GM19467 (cell line): ENCODE measurements around the gene TEX29.

ENCODE experiments used
- ATAC-seq: cut with Tn5 transposase; IDR thresholded peaks from one replicate; pipeline ENCODE4 v1.9.1; 2021; ENCODE audit warnings: mild to moderate bottlenecking, moderate library complexity; ENCODE audit not compliant: unreplicated experiment

The TEX29 gene

DNA sequence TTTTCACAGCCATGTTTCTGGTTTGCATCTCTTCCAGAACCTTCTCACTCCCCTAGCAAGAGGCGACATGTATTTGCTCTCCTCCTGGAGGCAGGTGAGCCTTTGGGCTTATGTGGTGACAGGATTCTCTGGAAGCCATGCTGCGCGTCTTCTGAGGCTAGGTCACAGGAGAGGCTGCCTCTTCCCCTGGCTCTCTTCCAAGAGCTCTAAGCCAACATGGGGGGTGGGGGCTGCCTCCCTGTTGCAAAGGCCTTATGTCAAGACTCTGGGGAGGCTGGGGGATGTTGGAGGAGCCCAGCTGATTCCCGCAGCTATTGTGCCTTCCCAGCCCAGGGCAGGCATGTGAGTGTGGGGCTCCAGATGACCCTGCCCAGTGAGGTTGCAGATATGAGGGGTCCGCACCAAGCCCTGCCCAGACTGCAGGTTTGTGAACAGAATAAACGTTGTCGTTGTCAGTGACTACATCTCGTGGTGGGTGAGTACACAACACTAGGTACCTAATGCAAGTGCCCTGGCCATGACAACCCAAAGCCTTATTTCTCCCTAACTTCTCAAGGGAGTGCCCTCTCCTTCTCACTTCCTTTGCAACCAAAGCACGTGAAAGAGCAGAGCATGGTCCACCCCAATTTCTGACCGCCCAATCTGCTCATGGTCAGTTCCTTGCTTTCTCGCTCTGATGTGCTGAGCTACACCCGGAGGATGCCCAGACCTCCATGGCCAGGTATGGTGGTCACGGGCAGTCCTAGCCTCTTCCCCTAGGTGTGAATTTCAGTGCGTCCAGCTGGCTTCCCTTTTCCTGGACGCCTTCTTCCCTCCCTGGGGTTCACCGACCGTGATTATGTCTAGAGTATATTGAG is 44.9 kb downstream of the TEX29 start:
- ATAC-seq = no peak

DNA sequence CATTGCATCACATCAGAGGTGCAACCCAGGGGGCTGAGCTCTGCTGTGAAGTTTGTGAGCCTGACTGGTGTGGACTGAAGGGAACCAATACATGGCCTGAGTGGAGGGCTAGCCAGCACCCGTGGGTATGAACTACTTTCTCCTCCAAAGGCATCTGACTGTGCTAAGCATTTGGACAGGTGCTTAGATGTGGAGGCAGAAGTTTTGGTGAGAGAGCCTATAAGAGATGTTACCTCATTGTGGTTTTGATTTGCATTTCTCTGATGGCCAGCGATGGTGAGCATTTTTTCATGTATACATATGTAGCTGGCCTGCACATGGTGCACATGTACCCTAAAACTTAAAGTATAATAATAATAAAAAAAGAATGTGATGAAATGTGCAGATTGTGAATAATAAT is 46.9 kb downstream of the TEX29 start:
- no peak for ATAC-seq

DNA sequence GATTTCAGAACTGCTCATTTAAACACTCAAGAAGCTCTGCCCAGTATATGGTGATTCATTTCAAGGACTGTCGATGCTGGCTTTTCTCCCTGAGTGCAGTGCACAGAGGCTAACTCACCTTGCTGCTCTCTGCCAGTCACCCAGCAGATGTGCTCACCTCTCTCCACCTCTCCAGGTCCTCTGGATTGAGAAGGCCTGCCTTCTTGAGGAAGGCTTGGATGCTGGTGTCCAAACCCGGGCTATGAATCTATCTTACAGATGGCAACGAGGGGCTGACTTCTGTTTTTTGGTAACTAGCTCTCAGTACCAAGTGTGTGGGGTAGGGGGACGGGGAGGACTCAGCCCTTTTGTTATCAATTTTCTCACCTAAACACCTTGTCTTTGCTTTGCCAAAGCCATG is 47.6 kb downstream of the TEX29 start:
- ATAC-seq = no peak

DNA sequence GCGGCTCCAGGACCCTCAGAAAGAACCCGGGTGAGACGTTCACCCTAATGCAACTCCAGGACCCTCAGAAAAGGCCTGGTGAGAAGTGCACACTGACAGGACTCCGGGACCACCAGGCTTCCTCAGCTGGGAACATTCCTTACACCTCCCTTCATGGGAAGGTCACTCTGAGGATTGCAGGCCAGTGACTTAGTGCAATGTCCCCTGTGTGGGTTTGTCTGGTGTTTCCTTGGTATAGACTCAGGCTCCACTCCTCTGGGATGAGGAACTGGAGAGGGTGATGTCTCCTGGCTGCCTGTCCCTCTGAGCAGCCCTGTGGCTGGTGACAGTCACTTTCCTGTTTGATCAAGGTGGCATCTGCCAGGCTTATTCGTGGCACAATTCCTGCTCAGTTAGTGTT is 49.7 kb downstream of the TEX29 start:
- ATAC-seq = no peak

DNA sequence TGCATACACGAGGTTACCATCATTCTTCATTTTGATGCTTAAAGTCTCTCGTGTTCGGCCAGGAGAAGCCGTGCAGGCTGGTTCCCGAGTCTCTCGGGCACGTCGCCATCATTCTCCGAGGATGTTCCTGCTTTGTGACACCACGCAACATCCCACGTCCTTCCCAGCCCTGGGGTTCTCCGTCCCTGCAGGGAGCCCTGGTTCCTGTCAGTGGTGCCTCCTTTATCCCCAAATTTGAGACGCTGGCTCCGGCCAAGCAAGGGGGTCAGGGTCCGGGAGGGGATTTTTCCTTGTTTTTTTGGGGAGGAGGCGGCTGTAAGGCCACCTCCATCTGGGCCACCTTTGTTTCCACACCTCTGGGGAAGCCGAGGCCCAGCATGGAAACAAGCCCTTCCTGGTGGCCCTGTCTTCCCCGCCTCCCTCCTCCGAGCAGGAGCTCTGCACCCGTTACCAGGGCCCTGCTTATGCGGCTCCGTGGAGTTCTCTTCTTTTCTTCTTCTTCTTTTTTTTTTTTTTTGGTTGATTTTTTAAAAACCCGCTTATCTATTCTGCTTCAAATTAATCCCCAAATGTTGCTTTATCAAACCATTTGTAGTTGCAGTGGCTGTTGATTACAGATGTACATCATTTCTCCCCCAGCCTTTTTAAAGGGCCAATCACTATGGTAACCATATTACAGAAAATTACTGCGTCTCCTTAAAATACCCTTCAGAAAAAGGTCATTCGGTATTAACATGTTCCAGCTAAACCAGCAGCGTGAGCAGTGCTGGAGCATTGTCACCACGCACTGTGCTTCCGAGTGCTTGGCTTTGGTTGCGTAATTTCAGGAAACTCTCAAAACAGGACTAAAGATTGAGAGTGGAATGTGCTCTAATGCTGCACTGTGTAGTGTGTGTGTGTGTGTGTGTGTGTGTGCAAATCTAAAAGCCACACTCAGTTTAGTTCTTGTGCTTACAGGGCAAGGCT is 50.4 kb downstream of the TEX29 start:
- ATAC-seq = no peak

DNA sequence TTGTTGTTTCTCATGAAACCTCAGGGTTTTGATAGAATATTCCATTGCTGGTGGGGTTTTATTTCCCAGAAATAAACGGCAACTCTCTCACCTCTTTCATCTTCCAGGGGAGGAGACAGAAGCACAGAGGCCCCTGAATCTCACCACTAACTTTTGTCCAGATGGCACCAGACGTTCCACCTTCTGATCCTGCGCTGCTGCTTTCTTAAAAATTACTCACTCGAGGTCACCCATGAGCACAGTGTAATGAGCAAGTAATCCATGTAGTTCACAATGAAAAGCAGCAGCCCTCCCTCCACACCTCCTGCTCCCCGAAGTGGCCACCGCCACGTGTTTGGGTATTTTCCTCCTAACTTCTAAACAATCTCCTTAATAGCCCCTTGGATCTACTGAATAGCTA is 51.3 kb downstream of the TEX29 start:
- ATAC-seq = no peak

DNA sequence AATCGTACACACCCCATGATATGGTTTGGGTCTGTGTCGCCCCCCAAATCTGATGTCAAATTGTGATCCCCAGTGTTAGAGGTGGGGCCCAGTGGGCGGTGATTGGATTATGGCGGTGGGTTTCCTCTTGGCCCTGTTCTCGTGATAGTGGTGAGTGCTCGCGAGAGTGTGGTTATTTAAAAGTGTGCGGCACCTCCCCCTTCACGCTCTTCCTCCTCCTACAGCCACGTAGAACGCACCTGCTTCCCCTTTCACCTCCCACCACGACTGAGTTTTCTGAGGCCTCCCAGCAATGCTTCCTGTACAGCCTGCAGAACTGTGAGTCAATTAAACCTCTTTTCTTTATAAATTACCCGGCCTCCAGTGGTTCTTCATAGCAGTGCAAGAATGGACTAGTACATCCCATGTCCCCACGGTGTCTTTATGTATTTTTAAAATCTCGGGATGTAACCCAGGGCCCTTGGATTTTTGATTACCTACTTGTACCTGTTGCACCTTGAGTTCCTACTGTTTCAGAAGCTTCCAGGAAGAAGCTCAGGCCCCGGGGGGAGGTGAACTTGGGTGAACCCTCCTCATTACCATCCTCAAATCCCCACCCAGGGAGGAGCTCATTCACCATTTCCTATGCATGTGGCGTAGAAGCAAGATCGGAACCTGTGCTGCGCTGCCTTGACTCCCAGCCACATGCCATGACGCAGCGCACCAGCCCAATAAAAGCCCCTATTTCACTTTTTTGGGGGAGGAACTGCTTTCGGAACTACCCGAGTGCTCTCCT is 52.4 kb downstream of the TEX29 start:
- no peak for ATAC-seq

DNA sequence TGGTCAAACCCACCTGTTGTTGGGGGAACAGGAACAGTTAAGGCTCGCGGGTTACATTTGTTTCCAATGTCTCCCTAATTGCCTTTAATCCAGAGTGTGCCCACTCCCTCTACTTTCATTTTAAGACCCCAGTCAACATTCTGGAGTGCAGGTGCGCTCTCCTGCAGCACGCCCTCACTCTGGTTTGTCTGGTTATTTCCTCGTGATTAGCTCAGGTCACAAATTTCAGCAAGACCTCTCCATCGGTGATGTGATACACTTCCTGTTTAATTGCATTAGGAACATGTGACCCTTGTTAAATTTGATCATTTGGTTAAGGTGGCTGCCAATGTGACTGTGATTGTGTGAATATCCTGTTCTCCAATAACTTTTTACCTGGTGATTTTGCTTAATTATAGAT is 53.0 kb downstream of the TEX29 start:
- ATAC-seq = no peak

DNA sequence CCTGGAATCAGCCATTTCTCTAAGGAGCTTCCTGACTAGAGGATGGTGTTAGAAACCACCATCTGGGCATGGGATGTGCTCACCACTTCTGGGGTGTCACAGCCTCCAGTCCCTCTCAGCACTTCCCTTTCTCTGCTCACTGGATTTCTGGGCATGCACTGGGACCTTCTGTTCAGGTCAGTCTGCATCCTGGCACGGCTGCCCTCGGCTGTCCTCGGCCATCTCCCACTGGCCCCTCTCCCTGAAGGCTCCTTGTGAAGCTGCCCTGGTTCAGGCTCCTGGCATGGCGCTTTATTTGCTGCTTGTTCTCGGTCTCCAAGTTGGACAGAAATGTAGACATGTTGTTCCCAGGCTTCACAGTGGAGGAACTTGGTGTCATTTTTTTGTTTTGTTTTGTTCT is 60.0 kb downstream of the TEX29 start:
- ATAC-seq = no peak

DNA sequence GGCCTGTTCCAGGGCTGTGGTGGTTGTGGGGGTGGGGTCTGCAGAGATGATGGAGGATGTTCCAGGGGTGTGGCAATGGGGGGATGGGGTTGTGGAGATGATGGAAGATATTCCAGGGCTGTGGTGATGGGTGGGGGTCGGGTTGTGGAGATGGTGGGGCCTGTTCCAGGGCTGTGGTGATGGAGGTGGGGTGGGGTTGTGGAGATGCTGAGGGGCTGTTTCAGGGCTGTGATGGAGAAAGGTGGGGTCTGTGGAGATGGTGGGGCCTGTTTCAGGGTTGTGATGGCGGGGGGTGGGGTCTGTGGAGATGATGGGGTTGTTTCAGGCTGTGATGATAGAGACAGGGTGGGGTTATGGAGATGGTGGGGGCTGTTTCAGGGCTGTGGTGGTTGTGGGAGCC is 62.0 kb downstream of the TEX29 start:
- ATAC-seq = no peak

DNA sequence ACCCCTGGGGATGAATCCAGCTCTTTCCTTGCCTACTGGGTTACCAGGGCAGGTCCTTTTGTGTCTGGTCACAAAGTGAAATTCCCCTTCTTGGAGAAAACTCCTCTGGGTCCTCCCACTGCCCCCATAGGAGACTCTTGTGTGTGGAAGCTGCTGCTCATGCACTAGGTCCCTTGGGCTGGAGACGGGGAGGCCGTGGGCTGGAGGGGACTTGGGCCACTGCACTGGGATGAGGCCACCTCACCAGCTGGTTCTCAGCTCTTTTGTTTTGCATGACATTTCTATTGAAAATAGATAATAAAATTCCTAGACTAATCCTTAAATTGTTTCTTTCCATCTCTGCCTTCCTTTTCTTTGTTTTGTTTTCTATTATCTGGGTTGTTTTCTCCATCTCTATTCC is 62.4 kb downstream of the TEX29 start:
- no peak for ATAC-seq

DNA sequence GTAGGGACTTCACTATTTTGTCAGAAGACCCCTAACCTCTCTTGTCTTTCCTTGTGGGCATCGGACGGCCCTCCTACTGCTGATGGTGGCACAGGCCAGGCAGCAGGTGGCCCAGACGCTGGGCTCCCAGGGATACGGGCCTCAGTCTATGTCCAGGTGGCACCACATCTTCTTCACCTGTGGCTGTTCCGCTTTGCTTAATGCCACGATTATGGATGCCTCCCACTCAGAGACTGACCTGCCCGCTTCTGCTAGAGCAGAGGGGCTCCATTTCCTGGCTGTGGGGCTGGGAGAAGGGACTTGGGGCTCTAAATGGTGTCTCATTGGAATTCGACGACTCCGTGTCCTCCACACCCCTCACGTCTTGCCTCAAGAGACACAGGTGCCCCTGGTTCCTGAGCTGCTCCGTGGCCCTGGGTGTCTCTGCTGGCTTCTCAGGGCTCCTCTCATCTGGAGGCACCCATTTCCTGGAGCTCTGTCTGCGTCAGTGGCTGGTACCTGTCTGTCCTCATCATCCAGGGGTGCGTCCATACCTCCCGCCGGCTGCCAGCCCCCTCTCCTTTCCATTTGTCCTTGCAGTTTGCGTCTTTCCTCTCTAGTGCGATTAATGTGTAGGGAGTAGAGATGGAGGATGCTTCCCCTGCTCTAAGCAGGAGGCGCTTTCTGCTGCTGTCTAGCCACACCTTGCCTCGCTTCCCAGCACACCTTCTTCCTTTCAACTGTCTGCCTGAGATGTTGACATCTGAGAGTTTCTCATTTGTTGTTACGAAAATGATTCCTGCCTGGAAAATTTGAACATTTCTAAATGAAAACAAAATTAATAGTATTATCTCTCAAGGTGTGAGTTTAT is 63.4 kb downstream of the TEX29 start:
- ATAC-seq = no peak

DNA sequence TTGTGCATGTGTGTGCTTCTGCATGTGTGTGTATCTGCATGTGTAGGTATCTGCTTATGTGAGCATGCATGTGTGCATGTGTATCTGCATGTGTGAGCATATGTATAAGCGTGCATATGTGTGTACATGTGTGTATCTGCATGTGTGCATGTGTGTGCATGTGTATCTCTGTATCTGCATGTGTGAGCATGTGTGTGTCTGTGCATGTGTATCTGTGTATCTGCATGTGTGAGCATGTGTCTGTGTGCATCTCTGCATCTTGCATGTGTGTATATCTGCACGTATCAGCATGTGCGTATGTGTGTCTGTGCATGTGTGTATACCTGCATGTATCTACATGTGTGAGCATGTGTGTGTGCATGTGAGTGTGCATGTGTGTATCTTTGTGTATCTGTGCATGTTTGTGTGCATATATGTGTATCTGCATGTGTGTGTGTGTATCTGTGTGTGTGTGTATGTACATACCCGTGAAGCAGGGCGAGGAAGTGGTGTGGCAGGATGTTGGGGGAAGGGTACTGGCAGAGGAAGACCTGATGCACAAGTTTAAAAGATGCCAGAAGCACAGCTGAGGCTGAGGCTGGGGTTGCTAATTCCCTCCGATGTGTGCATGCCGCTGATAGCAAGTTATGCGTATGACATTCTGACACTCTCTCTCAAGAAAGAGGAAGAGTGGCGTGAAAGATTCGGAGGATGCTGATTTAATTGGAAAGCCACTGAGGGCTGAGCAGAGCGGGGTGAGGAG is 64.2 kb downstream of the TEX29 start:
- ATAC-seq = no peak

DNA sequence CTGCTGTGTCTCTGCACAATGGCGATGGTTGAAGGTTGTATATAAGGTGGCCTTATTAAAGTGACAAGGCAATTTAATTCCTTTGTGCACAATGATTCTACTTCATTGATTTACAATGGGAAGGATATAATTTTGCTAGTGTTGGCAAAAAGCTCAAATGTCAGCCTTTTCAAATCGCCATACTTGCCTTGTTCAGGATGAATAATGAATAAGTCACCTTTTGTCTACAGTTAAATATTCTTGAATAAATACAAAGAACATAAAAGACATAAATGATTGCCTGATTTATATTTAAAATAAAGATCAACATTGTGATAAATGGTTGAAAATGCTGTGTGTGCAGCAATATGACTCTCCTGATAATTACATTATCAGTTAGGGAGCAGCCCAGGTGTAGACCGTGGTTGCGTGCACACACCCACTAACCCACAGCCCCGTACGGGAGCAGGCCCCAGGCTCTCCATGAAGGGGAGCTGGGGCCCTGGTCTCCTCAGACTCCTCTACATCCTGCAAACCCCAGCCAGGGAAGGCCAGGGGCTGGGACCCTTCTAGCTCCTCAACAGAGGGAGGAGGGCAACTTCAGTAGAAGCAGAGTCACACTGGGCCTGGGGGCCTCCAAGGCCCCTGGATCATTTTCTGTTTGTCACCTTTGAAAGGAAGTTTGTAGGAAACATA is 64.9 kb downstream of the TEX29 start:
- ATAC-seq = no peak

DNA sequence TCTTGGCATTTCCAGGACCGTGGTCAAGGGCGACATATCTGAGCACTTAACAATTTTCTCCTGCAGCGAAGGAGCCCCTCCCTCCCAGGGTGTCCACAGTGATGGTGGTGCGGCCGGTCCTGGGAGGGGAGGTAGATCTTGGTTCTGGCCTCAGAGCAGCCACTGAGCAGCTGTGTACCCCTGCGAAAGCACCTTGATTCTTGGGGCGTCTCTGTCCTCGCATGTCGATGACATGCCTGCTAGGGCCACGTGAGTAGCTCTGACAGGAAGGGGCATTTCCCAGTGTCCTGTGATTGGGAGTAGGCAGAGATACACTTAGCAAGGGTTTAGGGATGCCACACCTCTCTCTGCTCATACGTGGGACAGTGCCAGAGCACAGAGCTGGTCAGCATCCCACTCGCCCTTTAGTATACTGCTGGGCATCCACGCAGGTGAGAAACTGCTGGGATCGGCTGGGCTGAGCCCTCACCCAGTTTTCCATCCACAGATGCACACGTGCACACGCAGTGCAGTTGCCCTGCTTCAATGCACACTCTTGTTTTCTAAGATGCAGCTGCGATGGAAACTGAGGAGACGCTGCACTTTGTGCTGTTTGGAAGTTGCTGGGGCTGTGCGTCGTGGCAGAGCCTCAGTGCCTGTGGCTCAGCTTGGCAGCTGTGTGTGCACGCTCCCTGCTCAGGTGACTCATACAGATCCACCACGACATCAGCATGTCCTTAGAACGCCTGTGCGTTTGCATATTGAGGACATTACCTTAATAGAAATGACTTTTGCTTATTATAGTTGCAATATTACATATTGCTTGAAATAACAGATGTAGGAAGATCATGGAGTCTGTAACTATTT is 66.8 kb downstream of the TEX29 start:
- ATAC-seq = no peak

DNA sequence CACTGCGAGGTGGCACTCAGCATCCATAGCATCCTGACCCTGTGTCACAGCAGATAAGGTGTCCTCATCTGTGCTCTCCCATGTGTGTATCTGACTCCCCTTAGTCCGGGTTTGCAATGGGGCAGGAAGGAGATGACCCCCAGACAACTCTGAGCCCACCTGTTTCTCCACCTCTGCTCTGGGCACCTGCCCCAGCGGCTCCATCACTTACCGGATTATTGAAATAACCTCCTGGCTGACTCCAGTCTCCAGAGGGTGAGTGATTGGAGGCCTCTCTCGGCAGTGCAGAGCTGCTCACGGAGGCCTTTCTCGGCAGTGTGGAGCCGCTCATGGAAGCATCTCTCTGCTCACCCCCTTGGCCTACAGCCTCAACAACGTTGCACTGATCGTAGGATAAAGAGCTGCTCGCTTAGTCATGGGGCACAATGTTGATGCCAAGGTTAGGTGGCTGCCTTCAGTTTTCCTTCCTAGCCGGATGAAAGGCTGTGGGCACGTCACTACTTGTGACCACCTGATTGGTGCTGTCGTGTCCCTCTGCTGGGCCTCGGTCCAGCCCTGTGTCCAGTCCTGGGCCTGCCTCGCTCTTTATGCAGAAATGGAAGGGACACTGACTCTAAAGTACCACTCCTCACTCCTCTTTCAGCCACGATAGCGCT is 67.6 kb downstream of the TEX29 start:
- ATAC-seq = no peak

DNA sequence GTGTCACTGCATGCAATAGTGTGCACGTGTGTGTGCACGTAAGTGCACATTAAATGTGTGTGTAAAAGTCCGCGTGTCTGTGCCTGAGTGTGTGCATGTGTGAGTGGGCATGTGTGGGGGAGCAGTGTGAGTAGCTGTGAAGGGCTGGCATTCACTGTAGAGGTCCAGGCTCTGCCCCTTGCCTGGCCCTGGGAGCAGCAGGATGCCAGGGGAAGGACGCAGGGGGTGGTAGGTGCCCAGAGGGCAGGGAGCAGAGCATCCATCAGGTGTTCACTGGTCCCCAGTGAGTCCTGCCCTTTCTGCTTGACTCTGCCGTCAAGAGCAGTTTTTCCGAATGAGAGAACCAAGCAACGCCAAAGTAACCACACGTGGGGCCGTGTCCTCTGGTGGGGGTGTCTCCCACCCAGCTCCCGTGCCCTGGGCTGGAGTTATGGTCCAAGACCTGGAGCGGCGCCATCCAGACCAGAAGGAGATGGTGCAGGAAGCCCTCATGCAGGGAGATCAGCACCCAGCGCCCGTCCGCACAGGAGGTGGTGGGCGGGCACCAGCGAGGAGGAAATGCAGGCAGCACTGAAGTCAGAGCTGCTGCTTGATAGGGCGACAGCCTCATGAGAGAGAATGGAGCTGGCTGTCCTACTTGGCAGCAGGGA is 68.5 kb downstream of the TEX29 start:
- no peak for ATAC-seq
